Left renal cortex interstitium (tissue), 4 donors: ENCODE measurements around the gene PTPA. TPM values are rescaled to one million over a fixed set of nuclear protein-coding genes. Genes with fewer than 3 reads are reported as not detected.
"Not testable (repeated sequence)": the region's sequence is repeated elsewhere in the genome, so short reads cannot be mapped to it uniquely, and the experiment has no call there.

Source experiments
- DNase-seq, 4 donors: peaks; one replicate each; pipeline ENCODE4 v3.0.0-alpha.2; 2013; ENCODE audit warnings: low read depth in 4 of 4, low spot score in 2 of 4, missing footprints in 1 of 4
- polyA plus RNA-seq, 4 donors: library from polyadenylated mRNA; unstranded; fragments of 120-200 nt; gene quantifications; one replicate each; pipeline ENCODE4 v1.2.1, GENCODE V29; 2013; ENCODE audit not compliant: insufficient read length in 4 of 4

Gene PTPA
- polyA plus RNA-seq, 4 donors, result 112 to 138 (median 123) TPM

DNA sequence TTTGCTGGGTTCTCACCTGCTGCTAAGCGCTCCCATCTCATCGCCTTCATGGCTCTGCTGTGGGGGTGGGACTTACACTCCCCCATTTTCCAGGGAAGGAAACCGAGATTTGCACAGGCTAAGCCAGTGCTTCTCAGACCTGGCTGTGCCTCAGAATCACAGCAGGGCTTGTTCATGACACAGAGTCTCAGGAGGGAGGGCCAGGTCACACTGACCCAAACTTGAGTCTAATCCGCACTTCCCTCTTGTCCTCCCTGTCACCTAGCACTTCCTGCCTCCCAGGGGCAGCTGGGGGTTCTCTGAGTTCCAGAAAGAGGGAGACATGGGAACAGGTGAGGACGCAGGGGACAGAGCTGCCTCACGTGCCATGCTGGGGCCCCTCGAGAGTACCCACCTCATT is 82.4 kb downstream of the PTPA start:
- no peak for DNase-seq

DNA sequence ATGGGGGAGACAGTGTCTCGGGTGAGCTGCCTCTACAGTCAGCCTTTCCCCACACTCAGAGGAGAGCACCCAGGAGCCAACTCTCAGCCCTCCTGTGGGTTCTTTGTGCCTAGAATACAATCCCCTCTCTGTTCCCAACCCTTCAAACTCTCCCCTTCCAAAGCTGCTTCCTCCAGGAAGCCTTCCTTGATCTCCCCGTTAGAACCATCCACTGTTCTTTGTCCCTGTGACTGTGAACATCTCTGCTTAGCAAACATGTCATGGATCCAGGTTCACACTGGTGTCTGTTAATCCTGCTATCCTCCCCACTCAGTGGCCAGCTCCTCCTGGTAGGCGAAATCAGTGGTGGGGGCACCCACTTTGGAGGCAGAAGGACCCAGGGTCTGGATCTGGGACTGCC is 83.0 kb downstream of the PTPA start:
- no peak for DNase-seq

DNA sequence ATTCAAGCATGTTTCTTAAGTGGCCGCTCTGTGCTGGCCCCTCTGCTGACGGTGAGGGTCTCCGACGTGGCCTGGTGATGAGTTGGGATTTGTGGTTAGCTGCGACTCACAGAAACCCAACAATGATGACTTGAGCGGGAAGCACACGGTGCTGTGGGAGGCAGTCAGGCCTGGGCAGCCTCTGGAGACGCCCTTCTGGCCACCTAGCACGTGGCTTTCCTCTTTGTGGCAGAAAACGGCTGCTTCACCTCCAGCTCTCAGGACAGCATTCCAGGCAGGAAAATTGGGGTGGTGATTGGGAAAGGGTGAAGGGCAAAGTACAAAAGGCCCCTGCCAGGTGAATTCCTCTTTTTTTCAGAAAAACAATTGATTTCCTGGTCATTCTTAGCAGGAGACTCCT is 84.4 kb downstream of the PTPA start:
- DNase-seq, result no peak

DNA sequence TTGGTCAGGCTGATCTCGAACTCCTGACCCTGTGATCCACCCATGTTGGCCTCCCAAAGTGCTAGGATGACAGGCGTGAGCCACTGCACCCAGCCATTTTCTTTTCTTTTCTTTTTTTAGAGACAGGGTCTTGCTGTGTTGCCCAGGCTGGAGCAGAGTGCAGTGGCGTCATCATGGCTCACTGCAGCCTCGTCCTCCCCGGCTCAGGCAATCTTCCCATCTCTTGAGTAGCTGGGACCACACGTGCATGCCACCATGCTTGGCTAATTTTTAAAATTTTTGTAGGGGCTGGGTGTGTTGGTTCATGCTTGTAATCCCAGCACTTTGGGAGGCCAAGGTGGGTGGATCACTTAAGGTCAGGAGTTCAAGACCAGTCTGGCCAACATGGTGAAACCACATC is 85.8 kb downstream of the PTPA start:
- DNase-seq, result not testable (repeated sequence)

DNA sequence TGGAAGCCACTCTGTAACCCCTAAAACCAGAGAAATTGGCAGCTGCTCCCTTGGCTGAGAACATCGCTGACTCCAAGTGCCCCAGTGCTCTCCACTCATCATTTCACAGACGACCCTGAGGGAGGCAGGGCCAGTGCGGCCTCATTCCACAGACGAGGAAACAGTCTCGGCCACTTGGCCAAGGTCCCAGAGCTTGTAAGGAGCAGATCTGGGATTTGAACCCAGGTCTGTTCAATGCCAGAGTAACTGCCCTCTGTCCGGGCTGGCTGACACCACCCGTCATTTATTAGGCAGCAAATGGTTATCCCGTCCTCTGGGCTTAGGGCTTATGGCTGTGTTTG is 86.7 kb downstream of the PTPA start:
- DNase-seq, result no peak

Other genes starting within 250 kb of the PTPA start
- gene KYAT1, start 229.5 kb upstream of the PTPA start, polyA plus RNA-seq, result 10 to 100 TPM; 17.0 to 31.0 (median 25.5) TPM
- gene LRRC8A, start 229.3 kb upstream of the PTPA start, polyA plus RNA-seq, result 10 to 100 TPM; 26.8 to 34.8 (median 30.8) TPM
- 10 to 100 TPM; 55.6 to 69.5 (median 62.4) TPM for gene PHYHD1, start 190.4 kb upstream of the PTPA start, polyA plus RNA-seq
- gene DOLK, start 163.8 kb upstream of the PTPA start, polyA plus RNA-seq, result 10 to 100 TPM; 14.4 to 20.0 (median 16.8) TPM
- gene NUP188, start 163.7 kb upstream of the PTPA start, polyA plus RNA-seq, result 10 to 100 TPM; 35.2 to 60.5 (median 47.4) TPM
- gene SH3GLB2, start 83.1 kb upstream of the PTPA start, polyA plus RNA-seq, result 100 to 1,000 TPM; 102 to 194 (median 137) TPM
- 10 to 100 TPM; 14.7 to 32.1 (median 24.2) TPM for gene MIGA2, start 74.8 kb upstream of the PTPA start, polyA plus RNA-seq
- 10 to 100 TPM; 19.1 to 25.4 (median 21.9) TPM for gene DOLPP1, start 30.3 kb upstream of the PTPA start, polyA plus RNA-seq
- gene CRAT, start 622 bp upstream of the PTPA start, polyA plus RNA-seq, result 10 to 100 TPM; 37.4 to 48.2 (median 43.3) TPM
- gene IER5L, start 66.8 kb downstream of the PTPA start, polyA plus RNA-seq, result 10 to 100 TPM in 3 of 4 donors, 1 to 10 TPM in 1; 9.7 to 20.7 (median 13.6) TPM